Hepatocyte (in vitro differentiated cells): Measurements from ENCODE around the gene CAPN11.

ENCODE experiments used
- EZH2 ChIP-seq: fragments of 200-600 bp; sonication (generic); IDR thresholded peaks from 2 replicates; pipeline ENCODE4 v1.6.1; 2016; ENCODE audit warnings: antibody characterized with exemption, mild to moderate bottlenecking, borderline replicate concordance
- EZH2phosphoT487 ChIP-seq: fragments of 200-600 bp; sonication (generic); IDR thresholded peaks from one replicate; pipeline ENCODE4 v1.6.1; 2018; ENCODE audit warnings: antibody characterized with exemption, mild to moderate bottlenecking, low read depth, moderate library complexity; ENCODE audit not compliant: unreplicated experiment, severe bottlenecking
- TF ChIP-seq, protein P1 (sequence below): fragments of 200-600 bp; sonication (generic); IDR thresholded peaks from 2 replicates; pipeline ENCODE4 v1.5.1; 2016; ENCODE audit warnings: antibody characterized with exemption, mild to moderate bottlenecking; ENCODE audit not compliant: poor library complexity

DNA sequence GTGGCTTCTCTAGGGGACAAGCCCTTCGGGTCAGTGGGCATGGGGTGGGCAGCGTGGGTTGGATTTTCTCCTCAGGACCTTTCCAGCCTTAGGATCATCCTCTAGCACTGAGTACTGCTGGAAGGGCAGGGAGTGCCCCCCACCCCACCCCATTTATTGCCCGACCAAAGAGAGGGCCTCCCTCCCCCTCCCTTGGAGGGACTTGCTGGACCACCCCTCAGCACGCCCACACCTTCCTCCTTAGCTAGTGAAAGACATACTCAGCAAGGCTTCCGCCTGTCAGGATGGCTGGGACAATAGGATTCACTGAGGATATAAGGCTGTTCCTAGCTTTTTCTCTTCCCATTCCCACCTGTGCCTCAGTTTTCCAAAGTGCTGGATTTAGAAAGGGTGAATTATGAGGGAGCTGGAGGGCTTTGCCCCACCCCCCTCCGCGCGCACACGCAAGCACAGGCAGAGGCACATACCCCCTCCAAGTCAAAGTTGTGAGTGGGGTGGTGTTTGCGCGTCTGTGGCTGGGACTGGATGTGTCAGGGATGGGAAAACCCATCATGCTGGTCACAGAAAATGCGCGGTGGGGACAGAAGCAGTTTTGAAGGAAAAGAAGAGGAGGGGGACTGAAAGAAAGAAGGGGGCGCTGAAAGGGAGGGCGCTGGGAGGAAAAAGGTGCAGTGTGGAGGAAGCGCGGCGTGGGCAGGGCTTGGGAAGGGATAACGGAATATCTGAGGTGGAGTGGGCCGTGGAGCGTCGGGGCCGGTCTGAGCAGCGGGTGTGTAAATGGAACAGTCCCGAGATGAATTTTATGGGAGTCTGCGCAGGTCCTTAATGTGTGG lies 64.1 kb downstream of the CAPN11 start:
- TF ChIP-seq, protein P1, sequence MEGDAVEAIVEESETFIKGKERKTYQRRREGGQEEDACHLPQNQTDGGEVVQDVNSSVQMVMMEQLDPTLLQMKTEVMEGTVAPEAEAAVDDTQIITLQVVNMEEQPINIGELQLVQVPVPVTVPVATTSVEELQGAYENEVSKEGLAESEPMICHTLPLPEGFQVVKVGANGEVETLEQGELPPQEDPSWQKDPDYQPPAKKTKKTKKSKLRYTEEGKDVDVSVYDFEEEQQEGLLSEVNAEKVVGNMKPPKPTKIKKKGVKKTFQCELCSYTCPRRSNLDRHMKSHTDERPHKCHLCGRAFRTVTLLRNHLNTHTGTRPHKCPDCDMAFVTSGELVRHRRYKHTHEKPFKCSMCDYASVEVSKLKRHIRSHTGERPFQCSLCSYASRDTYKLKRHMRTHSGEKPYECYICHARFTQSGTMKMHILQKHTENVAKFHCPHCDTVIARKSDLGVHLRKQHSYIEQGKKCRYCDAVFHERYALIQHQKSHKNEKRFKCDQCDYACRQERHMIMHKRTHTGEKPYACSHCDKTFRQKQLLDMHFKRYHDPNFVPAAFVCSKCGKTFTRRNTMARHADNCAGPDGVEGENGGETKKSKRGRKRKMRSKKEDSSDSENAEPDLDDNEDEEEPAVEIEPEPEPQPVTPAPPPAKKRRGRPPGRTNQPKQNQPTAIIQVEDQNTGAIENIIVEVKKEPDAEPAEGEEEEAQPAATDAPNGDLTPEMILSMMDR = no peak
- TF ChIP-seq EZH2 (no peak), EZH2phosphoT487 (no peak)
